Measurements from ENCODE around the gene PARM1. TPM values are rescaled to one million over a fixed set of nuclear protein-coding genes. Genes with fewer than 3 reads are reported as not detected.

PARM1 gene
- total and polyA plus RNA-seq, 2 donors from 2014 or later, result 42.9 to 62.3 TPM

GRCh38 chr4:75011131-75011795 is 78.3 kb downstream of the PARM1 start:
- H3K27ac ChIP-seq (ENCODE audit: low read depth in 2 of 2, low read length in 2 of 2), result no peak overlapping the region
- no peak for FAIRE-seq
- no peaks in the 10 kb centered on the region for H3K4me1 ChIP-seq (ENCODE audit: control insufficient read depth in 2 of 3, insufficient read depth in 2 of 3, low read depth in 1 of 3, low read length in 3 of 3)
- no peak overlapping the region for H3K4me3 ChIP-seq (ENCODE audit: low read length in 3 of 3)
- no peaks in the 10 kb centered on the region for H3K27me3 ChIP-seq (ENCODE audit: control insufficient read depth, insufficient read depth, low read length)
- DNase-seq, result no peak
- peaks cover 0 to 11% (median 7%) of the 10 kb centered on the region in 3 donors for H3K36me3 ChIP-seq (ENCODE audit: control insufficient read depth in 2 of 3, insufficient read depth in 3 of 3, low read length in 3 of 3)
- peaks cover 0 to 6% (median 0%) of the 10 kb centered on the region in 3 donors for H3K9me3 ChIP-seq (ENCODE audit: control insufficient read depth in 2 of 3, insufficient read depth in 1 of 3, low read length in 3 of 3)
- H3K9ac ChIP-seq (ENCODE audit: low read length in 3 of 3), result no peak overlapping the region
- intact Hi-C loops (cut with DNase I), result no loop called here
- TF ChIP-seq CTCF (IDR thresholded peaks at IDR 0.05; ENCODE audit: borderline replicate concordance, extremely low read depth, insufficient read depth), result no peak

- Histone ChIP-seq H3K9ac (ENCODE audit: low read length in 3 of 3) (no peak overlapping the region), H3K36me3 (ENCODE audit: control insufficient read depth in 2 of 3, insufficient read depth in 3 of 3, low read length in 3 of 3) (peaks cover 0 to 11% (median 7%) of the 10 kb centered on the region in 3 donors), H3K4me3 (ENCODE audit: low read length in 3 of 3) (no peak overlapping the region), H3K27ac (ENCODE audit: low read depth in 2 of 2, low read length in 2 of 2) (no peak overlapping the region), H3K27me3 (ENCODE audit: control insufficient read depth, insufficient read depth, low read length) (no peaks in the 10 kb centered on the region), H3K4me1 (ENCODE audit: control insufficient read depth in 2 of 3, insufficient read depth in 2 of 3, low read depth in 1 of 3, low read length in 3 of 3) (no peaks in the 10 kb centered on the region), H3K9me3 (ENCODE audit: control insufficient read depth in 2 of 3, insufficient read depth in 1 of 3, low read length in 3 of 3) (no peaks in the 10 kb centered on the region)
- intact Hi-C loops (cut with DNase I), result no loop called here
- DNase-seq (no peak), FAIRE-seq (no peak)
- no peak for TF ChIP-seq CTCF (IDR thresholded peaks at IDR 0.05; ENCODE audit: borderline replicate concordance, extremely low read depth, insufficient read depth)
Observed at GRCh38 chr4:75015627-75016026, 82.7 kb downstream of the PARM1 start.

- no peak overlapping the region for H3K27ac ChIP-seq (ENCODE audit: low read depth in 2 of 2, low read length in 2 of 2)
- DNase-seq (no peak), FAIRE-seq (no peak)
- H3K9me3 ChIP-seq (ENCODE audit: control insufficient read depth in 2 of 3, insufficient read depth in 1 of 3, low read length in 3 of 3), result no peaks in the 10 kb centered on the region
- no peaks in the 10 kb centered on the region for H3K27me3 ChIP-seq (ENCODE audit: control insufficient read depth, insufficient read depth, low read length)
- no peak overlapping the region for H3K9ac ChIP-seq (ENCODE audit: low read length in 3 of 3)
- no peak overlapping the region for H3K4me3 ChIP-seq (ENCODE audit: low read length in 3 of 3)
- no peak for TF ChIP-seq CTCF (IDR thresholded peaks at IDR 0.05; ENCODE audit: borderline replicate concordance, extremely low read depth, insufficient read depth)
- intact Hi-C loops (cut with DNase I), result no loop called here
- peaks cover 0 to 11% (median 7%) of the 10 kb centered on the region in 3 donors for H3K36me3 ChIP-seq (ENCODE audit: control insufficient read depth in 2 of 3, insufficient read depth in 3 of 3, low read length in 3 of 3)
- H3K4me1 ChIP-seq (ENCODE audit: control insufficient read depth in 2 of 3, insufficient read depth in 2 of 3, low read depth in 1 of 3, low read length in 3 of 3), result no peaks in the 10 kb centered on the region
Observed at GRCh38 chr4:75016472-75016871, 83.6 kb downstream of the PARM1 start.

All from kidney (tissue), 14 donors.